Muscle layer of duodenum (tissue), 2 donors: ENCODE measurements around the gene BEGAIN.

Experiments
- H3K27ac ChIP-seq: one replicate; pipeline ENCODE4 v1.7.0; 2013; ENCODE audit warnings: mild to moderate bottlenecking, low read length
- H3K27me3 ChIP-seq: one replicate; pipeline ENCODE4 v1.7.0; 2013; ENCODE audit warnings: low read depth, mild to moderate bottlenecking, control low read depth, low read length
- H3K36me3 ChIP-seq, 2 donors: one replicate each; pipeline ENCODE4 v1.7.0; 2013; ENCODE audit warnings: low read length in 2 of 2, control low read depth in 1 of 2, mild to moderate bottlenecking in 1 of 2; ENCODE audit not compliant: insufficient read depth in 2 of 2, control insufficient read depth in 1 of 2
- H3K4me1 ChIP-seq, 2 donors: one replicate each; pipeline ENCODE4 v1.7.0; 2013; ENCODE audit warnings: low read length in 2 of 2, mild to moderate bottlenecking in 2 of 2, control low read depth in 1 of 2, moderate library complexity in 1 of 2; ENCODE audit not compliant: insufficient read depth in 2 of 2, control insufficient read depth in 1 of 2
- H3K4me3 ChIP-seq, 2 donors: one replicate each; pipeline ENCODE4 v1.7.0; 2013; ENCODE audit warnings: low read length in 2 of 2, low read depth in 1 of 2, mild to moderate bottlenecking in 1 of 2
- H3K9me3 ChIP-seq, 2 donors: one replicate each; pipeline ENCODE4 v1.7.0; 2013; ENCODE audit warnings: low read length in 2 of 2, control low read depth in 1 of 2, mild to moderate bottlenecking in 1 of 2; ENCODE audit not compliant: control insufficient read depth in 1 of 2
- donor health status: healthy.

Gene BEGAIN

GRCh38 chr14:100500128-100500527 lies 87.1 kb downstream of the BEGAIN start:
- peaks cover 0 to 3% of the 10 kb centered on the region in 2 donors for H3K9me3 ChIP-seq
- H3K27ac ChIP-seq, result no peak overlapping the region
- H3K27me3 ChIP-seq, result no peaks in the 10 kb centered on the region
- H3K4me1 ChIP-seq, result no peaks in the 10 kb centered on the region
- H3K4me3 ChIP-seq, result no peak overlapping the region
- H3K36me3 ChIP-seq, result no peaks in the 10 kb centered on the region

- H3K36me3 ChIP-seq, result no peaks in the 10 kb centered on the region
- no peaks in the 10 kb centered on the region for H3K4me1 ChIP-seq
- H3K27me3 ChIP-seq, result no peaks in the 10 kb centered on the region
- H3K9me3 ChIP-seq, result no peaks in the 10 kb centered on the region
- H3K4me3 ChIP-seq, result no peak overlapping the region
- H3K27ac ChIP-seq, result no peak overlapping the region
Measured at GRCh38 chr14:100498068-100498467, 89.1 kb downstream of the BEGAIN start.

GRCh38 chr14:100495917-100496316 lies 91.3 kb downstream of the BEGAIN start:
- Histone ChIP-seq H3K9me3 (no peaks in the 10 kb centered on the region), H3K27ac (no peak overlapping the region)

DNA sequence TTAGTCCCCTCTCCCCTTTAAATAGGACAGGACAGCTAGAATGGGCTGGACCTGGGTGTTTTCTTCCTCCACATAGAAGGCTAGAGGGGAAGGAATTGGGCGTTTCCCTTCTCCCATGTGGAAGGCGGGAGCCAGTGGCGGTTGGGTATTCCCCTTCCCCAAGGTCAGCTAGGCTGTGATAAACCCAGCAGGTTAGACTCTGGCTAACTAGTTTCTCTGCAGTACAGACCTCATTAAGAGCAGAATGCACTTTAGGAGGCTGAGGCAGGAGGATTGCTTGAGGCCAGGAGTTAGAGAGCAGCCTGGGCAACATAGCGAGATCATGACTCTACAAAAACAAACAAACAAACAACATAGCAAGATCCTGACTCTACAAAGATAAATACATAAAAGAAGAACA lies 92.6 kb downstream of the BEGAIN start:
- H3K4me1 ChIP-seq, result no peaks in the 10 kb centered on the region
- H3K4me3 ChIP-seq, result no peak overlapping the region
- H3K27me3 ChIP-seq, result no peaks in the 10 kb centered on the region
- H3K9me3 ChIP-seq, result no peaks in the 10 kb centered on the region
- no peaks in the 10 kb centered on the region for H3K36me3 ChIP-seq
- no peak overlapping the region for H3K27ac ChIP-seq

More at GRCh38 chr14:100495917-100496316, 91.3 kb downstream of the BEGAIN start:
- H3K27me3 ChIP-seq, result no peaks in the 10 kb centered on the region
- no peaks in the 10 kb centered on the region for H3K4me1 ChIP-seq
- no peaks in the 10 kb centered on the region for H3K36me3 ChIP-seq
- H3K4me3 ChIP-seq, result no peak overlapping the region

DNA sequence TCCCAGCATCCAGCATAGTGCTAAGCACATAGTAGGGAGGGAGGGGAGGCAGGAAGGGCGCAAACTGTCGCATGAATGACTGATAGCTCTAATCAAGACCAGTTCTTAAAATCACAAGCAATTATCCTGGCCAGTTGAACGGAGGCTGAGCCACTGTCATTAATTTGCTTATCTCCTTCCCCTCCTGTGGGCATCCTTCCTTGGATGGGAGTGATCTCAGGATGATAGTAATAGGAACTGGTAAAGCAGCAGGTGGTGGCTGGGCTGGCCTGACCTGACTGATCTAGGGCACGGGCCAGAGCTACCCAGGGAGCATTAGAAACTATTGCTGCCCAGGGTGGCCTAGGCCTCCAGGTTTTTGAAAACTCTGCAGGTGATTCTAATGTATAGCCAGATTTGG lies 97.0 kb downstream of the BEGAIN start:
- H3K4me1 ChIP-seq, result no peaks in the 10 kb centered on the region
- H3K9me3 ChIP-seq, result no peaks in the 10 kb centered on the region
- H3K4me3 ChIP-seq, result no peak overlapping the region
- H3K27me3 ChIP-seq, result no peaks in the 10 kb centered on the region
- peaks cover 0 to 2% of the 10 kb centered on the region in 2 donors for H3K36me3 ChIP-seq
- H3K27ac ChIP-seq, result no peak overlapping the region

DNA sequence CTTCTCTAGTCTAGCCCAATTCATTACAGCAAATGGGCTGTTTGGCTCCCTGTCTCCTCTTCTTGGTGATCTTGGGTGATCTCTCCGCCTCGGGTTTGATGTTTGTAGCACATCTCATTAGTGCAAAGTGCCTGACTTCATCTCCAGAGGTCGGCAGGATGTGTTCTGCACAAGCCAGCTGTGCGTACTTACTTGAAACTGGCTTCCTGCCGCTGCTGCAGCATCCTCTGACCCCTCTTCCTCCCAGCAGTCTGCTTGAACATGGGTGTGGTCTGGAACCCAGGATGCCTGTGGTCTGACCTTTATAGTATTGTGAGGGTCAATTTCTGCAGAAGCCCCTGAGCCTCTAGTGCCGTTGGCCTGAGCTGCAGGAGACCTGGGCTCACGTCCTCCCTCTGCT lies 99.2 kb downstream of the BEGAIN start:
- H3K4me3 ChIP-seq, result no peak overlapping the region
- no peaks in the 10 kb centered on the region for H3K27me3 ChIP-seq
- H3K36me3 ChIP-seq, result peaks cover 4 to 10% of the 10 kb centered on the region in 2 donors
- no peaks in the 10 kb centered on the region for H3K4me1 ChIP-seq
- H3K9me3 ChIP-seq, result no peaks in the 10 kb centered on the region
- no peak overlapping the region for H3K27ac ChIP-seq

GRCh38 chr14:100487304-100487703 lies 99.9 kb downstream of the BEGAIN start:
- Histone ChIP-seq H3K36me3 (peaks cover 4 to 10% of the 10 kb centered on the region in 2 donors), H3K9me3 (no peaks in the 10 kb centered on the region), H3K27me3 (no peaks in the 10 kb centered on the region), H3K4me3 (no peak overlapping the region), H3K4me1 (no peaks in the 10 kb centered on the region), H3K27ac (no peak overlapping the region)
